ENCODE measurements around the gene SNAPC4.

The SNAPC4 gene

GRCh38 chr9:136391737-136392537, 8.0 kb downstream of the SNAPC4 start:
- DNase-seq = no peak

- DNase-seq = no peak
Observed at GRCh38 chr9:136389396-136389795, 10.6 kb downstream of the SNAPC4 start.

- DNase-seq = no peak
Observed at GRCh38 chr9:136387217-136387616, 12.8 kb downstream of the SNAPC4 start.

GRCh38 chr9:136386018-136386417, 14.0 kb downstream of the SNAPC4 start:
- DNase-seq = peak; percentile 1 to 42

GRCh38 chr9:136385015-136385414, 15.0 kb downstream of the SNAPC4 start:
- DNase-seq = no peak

GRCh38 chr9:136383436-136383835, 16.5 kb downstream of the SNAPC4 start:
- DNase-seq = no peak

- DNase-seq = no peak
Observed at GRCh38 chr9:136381966-136382513, 17.9 kb downstream of the SNAPC4 start.

- no peak for DNase-seq
Observed at GRCh38 chr9:136381311-136381710, 18.7 kb downstream of the SNAPC4 start.

GRCh38 chr9:136380381-136380780, 19.6 kb downstream of the SNAPC4 start:
- no peak for DNase-seq

- DNase-seq = no peak
Observed at GRCh38 chr9:136379891-136380290, 20.1 kb downstream of the SNAPC4 start.

- DNase-seq = no peak
Observed at GRCh38 chr9:136379401-136379800, 20.6 kb downstream of the SNAPC4 start.

- DNase-seq = no peak
Observed at GRCh38 chr9:136379003-136379287, 21.0 kb downstream of the SNAPC4 start.

- DNase-seq = no peak
Observed at GRCh38 chr9:136378170-136379002, 21.6 kb downstream of the SNAPC4 start.

GRCh38 chr9:136377341-136378169, 22.4 kb downstream of the SNAPC4 start:
- DNase-seq = no peak

- no peak for DNase-seq
Observed at GRCh38 chr9:136376457-136376856, 23.5 kb downstream of the SNAPC4 start.

- no peak for DNase-seq
Observed at GRCh38 chr9:136375096-136375495, 24.9 kb downstream of the SNAPC4 start.

- no peak for DNase-seq
Observed at GRCh38 chr9:136374183-136374575, 25.8 kb downstream of the SNAPC4 start.

GRCh38 chr9:136373300-136374182, 26.4 kb downstream of the SNAPC4 start, which contains the start of gene CARD9:
CARD9 (minus strand) TSS chr9:136373669; CDS start chr9:136372078, 1,591 bp downstream.
- DNase-seq = peak; percentile 13 to 48

GRCh38 chr9:136372561-136373299, 27.2 kb downstream of the SNAPC4 start:
- no peak for DNase-seq

GRCh38 chr9:136372006-136372405, 28.0 kb downstream of the SNAPC4 start:
- no peak for DNase-seq

GRCh38 chr9:136371533-136371880, 28.5 kb downstream of the SNAPC4 start:
- DNase-seq = no peak
